Neural cell (in vitro differentiated cells): ENCODE data around the gene ASTN1. TPM values are rescaled to one million over a fixed set of nuclear protein-coding genes. Genes with fewer than 3 reads are reported as not detected.
A peak's percentile ranks its signal among the peaks of the same experiment; 100 is the strongest.

Experiments
- H2AFZ ChIP-seq: fragments of 200-600, 300-800 bp; sonication (generic), shearing (Covaris generic); 2 replicates; pipeline ENCODE4 v1.6.0; 2014; ENCODE audit warnings: low read depth, mild to moderate bottlenecking, antibody characterized with exemption, low read length, moderate library complexity
- H3F3A ChIP-seq: fragments of 200-600 bp; shearing (Covaris generic); 2 replicates; pipeline ENCODE4 v1.6.1; 2016; ENCODE audit warnings: mild to moderate bottlenecking, moderate library complexity, mixed read lengths, antibody characterized with exemption, low read length; ENCODE audit not compliant: insufficient read depth, poor library complexity, severe bottlenecking
- H3K27ac ChIP-seq: fragments of 200-600, 300-800 bp; sonication (generic), shearing (Covaris generic); 2 replicates; pipeline ENCODE4 v1.5.1; 2014; ENCODE audit warnings: mild to moderate bottlenecking, low read length, moderate library complexity
- H3K27me3 ChIP-seq: fragments of 300-800, 200-600 bp; sonication (generic), shearing (Covaris generic); 2 replicates; pipeline ENCODE4 v1.6.0; 2014; ENCODE audit warnings: mild to moderate bottlenecking, low read depth, low read length, moderate library complexity; ENCODE audit not compliant: insufficient read depth
- H3K36me3 ChIP-seq: fragments of 300-800, 200-600 bp; sonication (generic), shearing (Covaris generic); 2 replicates; pipeline ENCODE4 v1.5.1; 2014; ENCODE audit warnings: mild to moderate bottlenecking, antibody characterized with exemption, low read length, moderate library complexity; ENCODE audit not compliant: insufficient read depth
- H3K4me2 ChIP-seq: fragments of 300-800, 200-600 bp; sonication (generic), shearing (Covaris generic); 2 replicates; pipeline ENCODE4 v1.6.0; 2014; ENCODE audit warnings: mild to moderate bottlenecking, low read length
- H3K4me3 ChIP-seq: fragments of 300-800, 200-600 bp; sonication (generic), shearing (Covaris generic); 2 replicates; pipeline ENCODE4 v1.5.1; 2014; ENCODE audit warnings: mild to moderate bottlenecking, low read length, moderate library complexity
- H3K79me2 ChIP-seq: fragments of 200-600 bp; shearing (Covaris generic); replicated peaks from 2 replicates; pipeline ENCODE4 v1.6.0; 2014; ENCODE audit warnings: mild to moderate bottlenecking, low read length, moderate library complexity; ENCODE audit not compliant: insufficient read depth
- H3K9ac ChIP-seq: fragments of 300-800, 200-600 bp; sonication (generic), shearing (Covaris generic); 2 replicates; pipeline ENCODE4 v1.6.1; 2016; ENCODE audit warnings: mild to moderate bottlenecking, low read length, mixed read lengths
- H3K9me2 ChIP-seq: fragments of 200-600 bp; shearing (Covaris generic); 2 replicates; pipeline ENCODE4 v1.6.1; 2016; ENCODE audit warnings: mild to moderate bottlenecking, low read length, mixed read lengths; ENCODE audit not compliant: insufficient read depth
- H3K9me3 ChIP-seq: fragments of 200-600, 300-800 bp; sonication (generic), shearing (Covaris generic); 2 replicates; pipeline ENCODE4 v1.6.1; 2016; ENCODE audit warnings: mild to moderate bottlenecking, mixed run types, low read length, moderate library complexity, mixed read lengths
- H4K20me1 ChIP-seq: fragments of 200-600 bp; shearing (Covaris generic); 2 replicates; pipeline ENCODE4 v1.6.1; 2016; ENCODE audit warnings: mild to moderate bottlenecking, mixed run types; ENCODE audit not compliant: insufficient read depth
- CTCF ChIP-seq: fragments of 450-650 bp; IDR thresholded peaks from 2 replicates; pipeline ENCODE4 v1.5.1; 2014; ENCODE audit warnings: antibody characterized with exemption, mild to moderate bottlenecking, moderate library complexity; ENCODE audit not compliant: poor library complexity, severe bottlenecking
- EP300 ChIP-seq: fragments of 450-650 bp; conservative IDR thresholded peaks from 2 replicates; pipeline ENCODE4 v1.6.1; 2014; ENCODE audit warnings: antibody characterized with exemption, mild to moderate bottlenecking, moderate library complexity; ENCODE audit not compliant: poor library complexity, severe bottlenecking
- EZH2 ChIP-seq: fragments of 200-600, 300-800 bp; shearing (Covaris generic), sonication (generic); IDR thresholded peaks from 2 replicates; pipeline ENCODE4 v1.6.1; 2014; ENCODE audit warnings: antibody characterized with exemption, low read length, borderline replicate concordance, mild to moderate bottlenecking; ENCODE audit not compliant: insufficient read depth, poor library complexity, severe bottlenecking
- MXI1 ChIP-seq: fragments of 450-650 bp; conservative IDR thresholded peaks from 2 replicates; pipeline ENCODE4 v1.6.1; 2014; ENCODE audit warnings: antibody characterized with exemption, mild to moderate bottlenecking; ENCODE audit not compliant: poor library complexity, severe bottlenecking
- POLR2AphosphoS5 ChIP-seq: IDR thresholded peaks from 2 replicates; pipeline ENCODE4 v1.6.1; 2012
- RAD21 ChIP-seq: fragments of 450-650 bp; conservative IDR thresholded peaks from 2 replicates; pipeline ENCODE4 v1.6.1; 2014; ENCODE audit warnings: antibody characterized with exemption, mild to moderate bottlenecking, moderate library complexity
- SMC3 ChIP-seq: fragments of 450-650 bp; conservative IDR thresholded peaks from 2 replicates; pipeline ENCODE4 v1.6.1; 2014; ENCODE audit warnings: antibody characterized with exemption, mild to moderate bottlenecking, moderate library complexity; ENCODE audit not compliant: poor library complexity
- TAF1 ChIP-seq: IDR thresholded peaks from 2 replicates; pipeline ENCODE4 v1.6.1; 2012; ENCODE audit warnings: low read depth
- polyA plus RNA-seq: library from polyadenylated mRNA; depleted of rRNA; stranded (reverse); fragments of >200 nt; gene quantifications from 2 replicates; pipeline ENCODE4 v1.2.3, GENCODE V29; 2014
- TF ChIP-seq, protein P1 (sequence below): IDR thresholded peaks from 2 replicates; pipeline ENCODE4 v1.6.1; 2012; ENCODE audit warnings: borderline replicate concordance

The ASTN1 gene
- polyA plus RNA-seq, 1 donor from 2014 or later = 33.4 TPM

DNA sequence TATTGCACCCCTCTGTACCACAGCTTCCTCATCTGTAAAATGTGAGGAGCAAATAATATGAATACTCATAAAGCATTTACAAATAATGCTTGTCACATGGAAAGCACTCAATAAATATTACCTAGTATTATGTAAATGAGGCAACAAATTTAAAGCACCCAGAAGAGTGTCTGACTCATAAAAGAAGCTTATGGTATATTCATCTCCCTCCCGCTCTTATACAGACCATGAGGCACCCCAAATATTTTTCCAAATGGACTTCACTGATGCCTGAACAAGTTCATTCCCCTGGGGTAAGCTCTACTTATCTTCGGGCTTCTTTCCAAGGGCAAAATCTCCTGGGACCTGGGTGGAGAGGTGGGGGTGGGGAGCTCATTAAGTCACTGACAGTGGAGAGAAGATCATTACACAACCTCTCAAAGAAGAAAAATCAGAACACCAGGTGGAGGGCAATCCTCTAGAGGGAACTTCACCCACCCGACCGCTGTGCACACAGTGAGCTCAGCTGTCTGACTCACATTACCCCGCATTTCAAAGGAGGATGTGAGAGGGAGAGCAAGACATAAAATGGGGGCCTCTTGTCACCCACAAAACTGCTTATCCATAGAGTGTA, 166.2 kb downstream of the ASTN1 start:
- H3K9me2 ChIP-seq = no peaks in the 10 kb centered on the region
- no peaks in the 10 kb centered on the region for H3K36me3 ChIP-seq
- no peak overlapping the region for H3K27ac ChIP-seq
- TF ChIP-seq RAD21 = no peak
- TF ChIP-seq SMC3 = no peak
- TF ChIP-seq TAF1 = no peak
- TF ChIP-seq, protein P1, sequence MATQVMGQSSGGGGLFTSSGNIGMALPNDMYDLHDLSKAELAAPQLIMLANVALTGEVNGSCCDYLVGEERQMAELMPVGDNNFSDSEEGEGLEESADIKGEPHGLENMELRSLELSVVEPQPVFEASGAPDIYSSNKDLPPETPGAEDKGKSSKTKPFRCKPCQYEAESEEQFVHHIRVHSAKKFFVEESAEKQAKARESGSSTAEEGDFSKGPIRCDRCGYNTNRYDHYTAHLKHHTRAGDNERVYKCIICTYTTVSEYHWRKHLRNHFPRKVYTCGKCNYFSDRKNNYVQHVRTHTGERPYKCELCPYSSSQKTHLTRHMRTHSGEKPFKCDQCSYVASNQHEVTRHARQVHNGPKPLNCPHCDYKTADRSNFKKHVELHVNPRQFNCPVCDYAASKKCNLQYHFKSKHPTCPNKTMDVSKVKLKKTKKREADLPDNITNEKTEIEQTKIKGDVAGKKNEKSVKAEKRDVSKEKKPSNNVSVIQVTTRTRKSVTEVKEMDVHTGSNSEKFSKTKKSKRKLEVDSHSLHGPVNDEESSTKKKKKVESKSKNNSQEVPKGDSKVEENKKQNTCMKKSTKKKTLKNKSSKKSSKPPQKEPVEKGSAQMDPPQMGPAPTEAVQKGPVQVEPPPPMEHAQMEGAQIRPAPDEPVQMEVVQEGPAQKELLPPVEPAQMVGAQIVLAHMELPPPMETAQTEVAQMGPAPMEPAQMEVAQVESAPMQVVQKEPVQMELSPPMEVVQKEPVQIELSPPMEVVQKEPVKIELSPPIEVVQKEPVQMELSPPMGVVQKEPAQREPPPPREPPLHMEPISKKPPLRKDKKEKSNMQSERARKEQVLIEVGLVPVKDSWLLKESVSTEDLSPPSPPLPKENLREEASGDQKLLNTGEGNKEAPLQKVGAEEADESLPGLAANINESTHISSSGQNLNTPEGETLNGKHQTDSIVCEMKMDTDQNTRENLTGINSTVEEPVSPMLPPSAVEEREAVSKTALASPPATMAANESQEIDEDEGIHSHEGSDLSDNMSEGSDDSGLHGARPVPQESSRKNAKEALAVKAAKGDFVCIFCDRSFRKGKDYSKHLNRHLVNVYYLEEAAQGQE = no peak
- TF ChIP-seq POLR2AphosphoS5 = no peak
- TF ChIP-seq MXI1 = no peak
- TF ChIP-seq EP300 = no peak
- TF ChIP-seq EZH2 = no peak
- TF ChIP-seq CTCF = no peak
- no peaks in the 10 kb centered on the region for H3K79me2 ChIP-seq
- H4K20me1 ChIP-seq = no peaks in the 10 kb centered on the region
- H3K9me3 ChIP-seq = no peaks in the 10 kb centered on the region
- no peak overlapping the region for H3K4me2 ChIP-seq
- no peak overlapping the region for H3K4me3 ChIP-seq
- no peaks in the 10 kb centered on the region for H3K27me3 ChIP-seq
- no peak overlapping the region for H2AFZ ChIP-seq
- no peak overlapping the region for H3K9ac ChIP-seq
- H3F3A ChIP-seq = no peaks in the 10 kb centered on the region

DNA sequence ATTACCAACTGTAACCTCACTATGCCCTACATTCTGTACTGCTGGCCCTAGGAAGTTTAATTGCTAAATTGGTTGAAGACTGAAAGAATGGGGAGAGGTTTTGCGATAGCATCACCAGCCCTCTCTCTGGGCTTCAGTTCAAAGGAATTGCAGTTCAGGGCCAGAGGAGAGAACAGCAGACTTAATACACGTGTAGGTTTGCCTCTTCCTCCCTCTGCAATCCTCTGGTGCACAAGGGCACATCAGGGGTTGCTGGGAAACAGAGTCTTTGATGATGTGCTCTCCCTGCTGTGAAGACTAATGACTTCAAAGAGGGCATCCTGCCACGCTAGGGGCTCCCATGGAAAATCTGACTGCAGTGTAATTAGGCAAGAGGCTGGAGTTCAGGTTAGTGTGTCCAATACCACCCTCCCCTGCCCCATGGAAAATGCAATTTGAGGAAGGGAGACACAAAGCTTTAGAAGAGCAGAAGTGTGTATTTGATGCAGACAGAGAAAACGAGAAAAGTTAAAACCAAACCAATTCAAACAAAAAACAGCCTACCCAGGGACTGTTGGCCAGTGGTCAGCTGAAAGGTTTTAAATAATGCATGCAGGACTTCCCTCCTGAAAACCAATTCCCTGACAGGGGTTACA, 167.9 kb downstream of the ASTN1 start:
- H2AFZ ChIP-seq = no peak overlapping the region
- H3K27ac ChIP-seq = no peak overlapping the region
- H3K4me3 ChIP-seq = peak overlapping the region; percentile 17
- H3K9ac ChIP-seq = no peak overlapping the region
- H3K36me3 ChIP-seq = no peaks in the 10 kb centered on the region
- H3K9me3 ChIP-seq = no peaks in the 10 kb centered on the region
- no peaks in the 10 kb centered on the region for H3K9me2 ChIP-seq
- peak overlapping the region; percentile 24 for H3K4me2 ChIP-seq
- H3F3A ChIP-seq = no peaks in the 10 kb centered on the region
- H4K20me1 ChIP-seq = no peaks in the 10 kb centered on the region
- no peaks in the 10 kb centered on the region for H3K27me3 ChIP-seq
- peak; percentile 36 for TF ChIP-seq MXI1
- no peak for TF ChIP-seq EP300
- no peaks in the 10 kb centered on the region for H3K79me2 ChIP-seq
